ENCODE results near the gene ITGB2.

ITGB2 gene

DNA sequence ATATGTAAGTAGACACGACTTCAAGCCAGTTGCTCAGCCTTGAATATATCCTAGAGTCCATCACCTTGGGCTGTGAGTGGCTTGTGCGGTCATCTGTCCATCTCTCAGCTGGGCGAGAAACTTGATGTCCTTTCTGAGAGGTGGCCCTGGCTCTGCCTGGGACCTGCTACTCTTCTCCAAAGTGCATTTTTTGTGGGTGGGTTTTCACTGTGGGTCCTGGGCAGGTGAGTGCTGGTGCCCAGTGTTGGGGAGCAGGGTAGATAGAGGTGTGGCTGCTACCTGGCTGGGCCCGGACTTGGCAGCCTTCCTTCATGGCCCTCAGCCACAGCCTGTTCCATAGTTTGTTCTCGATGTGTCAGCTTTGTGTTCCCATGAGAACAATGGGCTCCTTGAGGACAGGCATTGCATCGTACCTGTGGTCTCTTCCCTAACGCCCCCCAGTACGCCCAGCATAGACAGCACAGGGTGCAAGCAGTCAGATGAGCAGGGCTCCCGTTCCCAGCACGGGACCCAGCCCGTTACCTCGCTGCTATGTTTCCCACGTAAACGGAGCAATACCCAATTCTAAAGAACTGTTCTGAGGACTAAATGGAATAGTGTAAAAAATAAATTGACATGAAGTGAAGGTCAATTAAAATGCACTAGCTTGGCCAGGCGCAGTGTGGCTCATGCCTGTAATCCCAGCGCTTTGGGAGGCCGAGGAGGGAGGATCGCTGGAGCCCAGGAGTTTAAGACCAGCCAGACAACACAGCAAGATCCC lies 18.3 kb upstream of the ITGB2 start:
- H3K4me3 ChIP-seq (ENCODE audit: low read depth, low read length): peak overlapping the region; percentile 62
- DNase-seq (ENCODE audit: low read depth): no peak
- no peak for TF ChIP-seq MYC (IDR thresholded peaks at IDR 0.05; ENCODE audit: low read depth, low read length)
- no peak for TF ChIP-seq POLR2A (IDR thresholded peaks at IDR 0.05; ENCODE audit: extremely low read depth, insufficient read length)

DNA sequence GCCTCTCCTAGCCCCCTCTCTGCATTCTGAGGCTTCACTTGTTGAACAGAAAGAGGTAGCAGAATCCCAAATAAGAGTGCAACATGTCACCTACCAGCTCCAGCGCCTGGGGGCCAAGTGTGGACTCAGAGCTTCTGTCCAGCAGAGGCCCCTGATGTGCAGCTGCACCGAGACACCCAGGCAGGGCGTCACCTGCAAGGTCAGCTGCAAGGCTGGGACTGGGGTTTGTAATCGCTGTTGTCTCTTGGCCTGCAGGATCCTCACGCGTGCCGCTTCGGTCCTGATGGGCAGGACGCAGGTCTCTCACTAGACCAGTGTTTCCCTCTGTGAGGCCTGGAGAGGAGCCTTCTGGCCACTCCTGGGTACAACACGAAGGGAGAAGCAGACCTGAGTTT lies 14.8 kb upstream of the ITGB2 start:
- no peak for DNase-seq (ENCODE audit: low read depth)
- TF ChIP-seq, protein P1, sequence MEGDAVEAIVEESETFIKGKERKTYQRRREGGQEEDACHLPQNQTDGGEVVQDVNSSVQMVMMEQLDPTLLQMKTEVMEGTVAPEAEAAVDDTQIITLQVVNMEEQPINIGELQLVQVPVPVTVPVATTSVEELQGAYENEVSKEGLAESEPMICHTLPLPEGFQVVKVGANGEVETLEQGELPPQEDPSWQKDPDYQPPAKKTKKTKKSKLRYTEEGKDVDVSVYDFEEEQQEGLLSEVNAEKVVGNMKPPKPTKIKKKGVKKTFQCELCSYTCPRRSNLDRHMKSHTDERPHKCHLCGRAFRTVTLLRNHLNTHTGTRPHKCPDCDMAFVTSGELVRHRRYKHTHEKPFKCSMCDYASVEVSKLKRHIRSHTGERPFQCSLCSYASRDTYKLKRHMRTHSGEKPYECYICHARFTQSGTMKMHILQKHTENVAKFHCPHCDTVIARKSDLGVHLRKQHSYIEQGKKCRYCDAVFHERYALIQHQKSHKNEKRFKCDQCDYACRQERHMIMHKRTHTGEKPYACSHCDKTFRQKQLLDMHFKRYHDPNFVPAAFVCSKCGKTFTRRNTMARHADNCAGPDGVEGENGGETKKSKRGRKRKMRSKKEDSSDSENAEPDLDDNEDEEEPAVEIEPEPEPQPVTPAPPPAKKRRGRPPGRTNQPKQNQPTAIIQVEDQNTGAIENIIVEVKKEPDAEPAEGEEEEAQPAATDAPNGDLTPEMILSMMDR (IDR thresholded peaks at IDR 0.05; ENCODE audit: low read depth, low read length): no peak
- no peak for TF ChIP-seq POLR2A (IDR thresholded peaks at IDR 0.05; ENCODE audit: extremely low read depth, insufficient read length)
- TF ChIP-seq MYC (IDR thresholded peaks at IDR 0.05; ENCODE audit: low read depth, low read length): no peak
- TF ChIP-seq, protein P2, sequence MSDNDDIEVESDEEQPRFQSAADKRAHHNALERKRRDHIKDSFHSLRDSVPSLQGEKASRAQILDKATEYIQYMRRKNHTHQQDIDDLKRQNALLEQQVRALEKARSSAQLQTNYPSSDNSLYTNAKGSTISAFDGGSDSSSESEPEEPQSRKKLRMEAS (IDR thresholded peaks at IDR 0.05; ENCODE audit: low read depth, low read length): no peak
- no peak overlapping the region for H3K4me3 ChIP-seq (ENCODE audit: low read depth, low read length)

DNA sequence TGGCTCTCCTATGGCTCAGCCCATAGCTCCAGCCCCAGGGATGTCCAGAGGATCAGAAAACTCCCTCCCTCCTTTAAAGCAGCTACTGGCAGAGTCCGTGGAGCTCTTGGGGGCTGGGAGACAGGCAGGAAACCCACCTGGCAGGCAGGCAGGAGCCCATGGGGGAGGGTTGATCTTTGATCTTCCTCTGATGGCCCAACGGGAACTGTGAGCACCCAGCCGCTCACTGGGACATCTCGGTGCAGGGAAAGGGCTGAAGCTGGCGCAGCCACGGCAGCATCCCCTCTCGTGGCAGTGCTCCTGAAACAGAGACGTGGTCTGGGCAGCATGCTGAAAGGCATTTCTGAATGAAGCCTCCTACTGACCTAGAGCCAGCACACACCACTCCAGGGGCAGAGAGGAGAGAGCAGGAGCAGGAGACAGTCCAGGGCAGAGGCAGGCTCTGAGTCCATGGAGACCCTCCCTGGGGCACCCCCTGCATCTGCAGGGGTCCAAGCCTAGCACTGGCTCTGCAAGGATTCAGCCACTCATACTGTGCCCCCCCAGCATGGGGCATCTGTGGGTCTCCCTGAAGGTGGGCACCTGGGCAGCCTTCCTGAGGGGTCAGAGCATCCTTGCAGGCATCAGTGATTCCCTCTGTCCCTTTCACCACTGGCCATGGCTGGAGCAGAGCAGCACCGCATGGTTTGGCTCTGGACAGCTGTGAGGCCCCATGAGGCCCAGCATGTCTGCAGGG lies 14.3 kb upstream of the ITGB2 start:
- no peak overlapping the region for H3K4me3 ChIP-seq (ENCODE audit: low read depth, low read length)
- DNase-seq (ENCODE audit: low read depth): no peak
- TF ChIP-seq MYC (IDR thresholded peaks at IDR 0.05; ENCODE audit: low read depth, low read length): no peak
- TF ChIP-seq, protein P2 (IDR thresholded peaks at IDR 0.05; ENCODE audit: low read depth, low read length): no peak
- TF ChIP-seq, protein P1 (IDR thresholded peaks at IDR 0.05; ENCODE audit: low read depth, low read length): no peak
- no peak for TF ChIP-seq POLR2A (IDR thresholded peaks at IDR 0.05; ENCODE audit: extremely low read depth, insufficient read length)

DNA sequence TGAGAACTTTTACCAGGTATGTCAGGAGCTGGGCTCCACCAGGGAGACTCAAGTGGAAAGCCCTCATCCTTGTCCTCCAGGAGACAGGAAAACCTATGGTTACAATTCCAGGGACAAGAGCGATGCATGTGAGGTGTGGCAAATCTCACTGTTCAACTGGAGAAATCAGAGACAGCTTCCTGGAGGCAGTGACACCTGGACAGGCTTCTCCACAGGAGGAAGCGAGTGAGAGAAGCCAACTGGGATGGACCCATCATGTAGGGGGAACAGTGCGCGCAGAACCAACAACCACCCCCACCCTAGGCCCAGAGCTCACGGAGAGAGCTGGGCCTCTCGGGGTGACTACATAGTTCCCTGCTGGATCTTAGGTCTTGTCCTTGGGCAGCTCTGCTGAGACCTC lies 13.6 kb upstream of the ITGB2 start:
- H3K4me3 ChIP-seq (ENCODE audit: low read depth, low read length): no peak overlapping the region
- no peak for DNase-seq (ENCODE audit: low read depth)
- TF ChIP-seq, protein P1 (IDR thresholded peaks at IDR 0.05; ENCODE audit: low read depth, low read length): no peak
- TF ChIP-seq, protein P2 (IDR thresholded peaks at IDR 0.05; ENCODE audit: low read depth, low read length): no peak
- no peak for TF ChIP-seq POLR2A (IDR thresholded peaks at IDR 0.05; ENCODE audit: extremely low read depth, insufficient read length)
- TF ChIP-seq MYC (IDR thresholded peaks at IDR 0.05; ENCODE audit: low read depth, low read length): no peak

DNA sequence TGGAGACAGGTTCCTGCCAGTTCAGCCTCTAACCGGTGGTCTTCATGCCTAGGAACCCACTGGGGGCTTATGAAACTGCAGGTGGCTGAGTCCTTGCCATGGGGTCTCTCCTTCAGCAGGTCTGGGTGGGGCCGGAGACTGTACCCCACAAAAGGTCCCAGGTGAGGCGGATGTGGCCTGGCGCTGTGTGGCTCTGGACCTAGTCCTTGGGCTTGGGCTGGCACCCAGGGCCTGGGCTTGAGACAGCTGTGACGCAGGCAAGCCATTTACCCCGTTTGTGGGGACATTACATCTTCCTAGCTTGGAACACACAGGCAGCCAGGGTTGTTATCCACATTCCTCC lies 13.2 kb upstream of the ITGB2 start:
- TF ChIP-seq, protein P2 (IDR thresholded peaks at IDR 0.05; ENCODE audit: low read depth, low read length): no peak
- TF ChIP-seq, protein P1 (IDR thresholded peaks at IDR 0.05; ENCODE audit: low read depth, low read length): no peak
- TF ChIP-seq MYC (IDR thresholded peaks at IDR 0.05; ENCODE audit: low read depth, low read length) (no peak), POLR2A (IDR thresholded peaks at IDR 0.05; ENCODE audit: extremely low read depth, insufficient read length) (no peak)
- no peak overlapping the region for H3K4me3 ChIP-seq (ENCODE audit: low read depth, low read length)
- no peak for DNase-seq (ENCODE audit: low read depth)

DNA sequence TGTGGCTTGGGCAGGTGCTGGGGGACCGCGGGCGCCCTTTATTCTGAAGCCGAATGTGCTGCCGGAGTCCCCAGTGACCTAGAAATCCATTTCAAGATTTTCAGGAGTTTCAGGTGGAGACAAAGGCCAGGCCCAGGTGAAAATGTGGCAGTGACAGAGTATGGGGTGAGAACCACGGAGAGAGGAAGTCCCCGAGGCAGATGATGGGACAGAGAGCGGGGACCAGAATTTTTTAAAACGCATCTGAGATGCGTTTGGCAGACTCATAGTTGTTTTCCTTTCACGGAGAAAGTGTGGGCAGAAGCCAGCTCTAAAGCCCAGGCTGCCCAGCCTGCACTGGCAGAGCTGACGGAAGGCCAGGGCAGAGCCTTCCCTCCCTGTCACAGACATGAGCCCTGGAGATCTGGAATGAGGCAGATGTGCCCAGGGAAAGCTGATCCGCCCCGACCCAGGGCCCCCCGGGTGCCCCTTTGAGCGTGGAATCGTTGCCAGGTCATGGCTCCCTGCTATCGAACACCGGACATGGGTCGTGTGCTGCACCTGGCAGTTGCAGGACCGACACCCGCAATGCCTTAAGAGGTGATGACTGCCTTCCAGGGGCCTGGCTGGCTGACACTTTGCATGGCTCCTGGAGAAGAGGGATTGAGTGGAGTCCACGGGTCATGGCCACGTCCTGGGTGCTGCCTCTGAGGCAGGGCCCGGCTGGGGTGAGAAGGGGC lies 12.7 kb upstream of the ITGB2 start:
- DNase-seq (ENCODE audit: low read depth): no peak
- no peak overlapping the region for H3K4me3 ChIP-seq (ENCODE audit: low read depth, low read length)
- TF ChIP-seq, protein P2 (IDR thresholded peaks at IDR 0.05; ENCODE audit: low read depth, low read length): no peak
- TF ChIP-seq MYC (IDR thresholded peaks at IDR 0.05; ENCODE audit: low read depth, low read length): no peak
- TF ChIP-seq POLR2A (IDR thresholded peaks at IDR 0.05; ENCODE audit: extremely low read depth, insufficient read length): no peak
- TF ChIP-seq, protein P1 (IDR thresholded peaks at IDR 0.05; ENCODE audit: low read depth, low read length): no peak

Measured in NB4 (cell line).